Breast epithelium (tissue), 4 donors: ENCODE results near the gene TST. TPM values are rescaled to one million over a fixed set of nuclear protein-coding genes. Genes with fewer than 3 reads are reported as not detected.

Source experiments
- DNase-seq, 2 donors: peaks; one replicate each; pipeline ENCODE4 v3.0.0-alpha.2; 2019; ENCODE audit warnings: low spot score in 2 of 2
- H3K27ac ChIP-seq, 2 donors: fragments of 200-600 bp; sonication (generic) in 1 of 2; one replicate each; pipeline ENCODE4 v1.5.1; 2016 to 2019; ENCODE audit warnings: mild to moderate bottlenecking in 1 of 2
- H3K27me3 ChIP-seq, 2 donors: fragments of 200-600 bp; sonication (generic) in 1 of 2; one replicate each; pipeline versions ENCODE4 v1.5.1 to v1.6.0; 2017 to 2019; ENCODE audit warnings: control low read depth in 1 of 2, mild to moderate bottlenecking in 1 of 2
- H3K36me3 ChIP-seq: fragments of 200-600 bp; one replicate; pipeline ENCODE4 v1.5.1; 2019
- H3K4me1 ChIP-seq, 2 donors: fragments of 200-600 bp; sonication (generic); one replicate each; pipeline ENCODE4 v1.5.1; 2016 to 2019; ENCODE audit warnings: control low read depth in 1 of 2
- H3K4me3 ChIP-seq, 3 donors: fragments of 200-600 bp; sonication (generic); 1 replicate in 2 of 3; 2 replicates in 1 of 3; pipeline ENCODE4 v1.5.1; 2016 to 2019; ENCODE audit warnings: mild to moderate bottlenecking in 3 of 3, moderate library complexity in 2 of 3
- H3K9me3 ChIP-seq, 2 donors: fragments of 200-600 bp; sonication (generic) in 1 of 2; one replicate each; pipeline ENCODE4 v1.5.1; 2016 to 2019; ENCODE audit warnings: control low read depth in 1 of 2
- CTCF ChIP-seq, 3 donors: fragments of 450-650 bp; IDR thresholded peaks; one replicate each; pipeline ENCODE4 v1.5.1; 2016 to 2017; ENCODE audit warnings: antibody characterized with exemption in 3 of 3, mild to moderate bottlenecking in 3 of 3, moderate library complexity in 3 of 3
- POLR2A ChIP-seq: fragments of 450-650 bp; IDR thresholded peaks from one replicate; pipeline ENCODE4 v1.6.1; 2016; ENCODE audit warnings: antibody characterized with exemption, mild to moderate bottlenecking, moderate library complexity
- POLR2AphosphoS5 ChIP-seq, 3 donors: sonication (generic); formaldehyde crosslinking; IDR thresholded peaks; one replicate each; pipeline ENCODE4 v1.6.1; 2017; ENCODE audit warnings: antibody characterized with exemption in 3 of 3
- intact Hi-C: fragments of 100-400 bp; cut with DNase I; formaldehyde crosslinking; loops from one replicate; pipeline ENCODE4 v1.15.1; 2023; ENCODE audit warnings: low total_unique reads
- total RNA-seq, 3 donors: library from RNA; depleted of rRNA; stranded (reverse); fragments of >200 nt; gene quantifications; one replicate each; pipeline ENCODE4 v1.1.0, GENCODE V29; 2016

TST gene
- total RNA-seq, 3 donors from 2014 or later: 51.1 to 68.0 (median 60.2) TPM

GRCh38 chr22:37014835-37015586 is 4.2 kb downstream of the TST start:
- no peaks in the 10 kb centered on the region for H3K4me1 ChIP-seq
- no peak overlapping the region for H3K27ac ChIP-seq
- TF ChIP-seq POLR2A: no peak
- no peak for TF ChIP-seq POLR2AphosphoS5 (IDR thresholded peaks at IDR 0.05)
- no peak for TF ChIP-seq CTCF (IDR thresholded peaks at IDR 0.05)
- no peak overlapping the region for H3K4me3 ChIP-seq
- intact Hi-C loops: no loop called here
- DNase-seq: no peak
- H3K27me3 ChIP-seq: no peaks in the 10 kb centered on the region
- H3K36me3 ChIP-seq: no peaks in the 10 kb centered on the region
- H3K9me3 ChIP-seq: no peaks in the 10 kb centered on the region

- Histone ChIP-seq H3K4me3 (no peak overlapping the region), H3K36me3 (no peaks in the 10 kb centered on the region), H3K27ac (no peak overlapping the region), H3K9me3 (no peaks in the 10 kb centered on the region), H3K27me3 (no peaks in the 10 kb centered on the region), H3K4me1 (no peaks in the 10 kb centered on the region)
- TF ChIP-seq CTCF (IDR thresholded peaks at IDR 0.05) (no peak), POLR2A (no peak), POLR2AphosphoS5 (IDR thresholded peaks at IDR 0.05) (no peak)
- intact Hi-C loops: no loop called here
- no peak for DNase-seq
Observed at GRCh38 chr22:37014415-37014806, 4.8 kb downstream of the TST start.

GRCh38 chr22:37012956-37013355 is 6.3 kb downstream of the TST start:
- TF ChIP-seq POLR2AphosphoS5 (IDR thresholded peaks at IDR 0.05) (no peak), POLR2A (no peak), CTCF (IDR thresholded peaks at IDR 0.05) (no peak)
- Histone ChIP-seq H3K27me3 (no peaks in the 10 kb centered on the region), H3K27ac (no peak overlapping the region), H3K9me3 (no peaks in the 10 kb centered on the region), H3K4me1 (no peaks in the 10 kb centered on the region), H3K4me3 (no peak overlapping the region), H3K36me3 (no peaks in the 10 kb centered on the region)
- DNase-seq: no peak
- intact Hi-C loops: no loop called here

GRCh38 chr22:37012262-37012904 is 6.9 kb downstream of the TST start:
- intact Hi-C loops: no loop called here
- Histone ChIP-seq H3K27me3 (no peaks in the 10 kb centered on the region), H3K4me3 (no peak overlapping the region), H3K27ac (no peak overlapping the region), H3K4me1 (no peaks in the 10 kb centered on the region), H3K9me3 (no peaks in the 10 kb centered on the region), H3K36me3 (no peaks in the 10 kb centered on the region)
- TF ChIP-seq POLR2A: no peak
- TF ChIP-seq POLR2AphosphoS5 (IDR thresholded peaks at IDR 0.05): no peak
- no peak for TF ChIP-seq CTCF (IDR thresholded peaks at IDR 0.05)
- DNase-seq: no peak

- no peaks in the 10 kb centered on the region for H3K9me3 ChIP-seq
- TF ChIP-seq POLR2A (no peak), POLR2AphosphoS5 (IDR thresholded peaks at IDR 0.05) (no peak)
- intact Hi-C loops: no loop called here
Observed at GRCh38 chr22:37011472-37011871, 7.8 kb downstream of the TST start.

More at GRCh38 chr22:37011472-37011871, 7.8 kb downstream of the TST start:
- no peaks in the 10 kb centered on the region for H3K27me3 ChIP-seq
- no peak for DNase-seq
- H3K4me1 ChIP-seq: no peaks in the 10 kb centered on the region
- no peak overlapping the region for H3K27ac ChIP-seq
- no peak overlapping the region for H3K4me3 ChIP-seq
- no peaks in the 10 kb centered on the region for H3K36me3 ChIP-seq
